GM12873 (cell line): ENCODE data around the gene MDH1B.

ENCODE experiments used
- TF ChIP-seq, protein P1 (sequence below): IDR thresholded peaks from 2 replicates; pipeline ENCODE4 v1.5.1; 2012; ENCODE audit warnings: low read depth, mild to moderate bottlenecking, moderate library complexity, low read length, control low read depth; ENCODE audit not compliant: insufficient read depth; ENCODE audit errors: missing control alignments

The MDH1B gene

DNA sequence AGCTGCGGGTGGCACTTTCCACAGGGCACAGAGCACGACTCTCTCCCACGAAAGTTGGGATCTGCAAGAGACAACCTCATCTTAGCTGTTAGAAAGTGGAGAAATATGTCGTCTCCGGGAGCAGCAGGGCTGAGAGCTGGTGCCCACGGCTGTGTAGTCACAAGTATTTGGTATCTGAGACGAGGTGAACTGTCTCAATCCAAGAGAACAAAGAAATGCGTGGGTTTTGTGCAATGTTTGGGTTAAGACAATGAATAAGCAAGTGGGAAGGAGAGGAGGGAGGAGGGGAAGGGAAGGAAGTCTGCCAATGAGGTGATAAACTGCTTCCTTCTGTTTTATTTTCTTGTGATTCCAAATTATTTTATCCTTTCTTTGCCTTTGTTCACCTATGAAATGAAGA is 65.0 kb downstream of the MDH1B start:
- TF ChIP-seq, protein P1, sequence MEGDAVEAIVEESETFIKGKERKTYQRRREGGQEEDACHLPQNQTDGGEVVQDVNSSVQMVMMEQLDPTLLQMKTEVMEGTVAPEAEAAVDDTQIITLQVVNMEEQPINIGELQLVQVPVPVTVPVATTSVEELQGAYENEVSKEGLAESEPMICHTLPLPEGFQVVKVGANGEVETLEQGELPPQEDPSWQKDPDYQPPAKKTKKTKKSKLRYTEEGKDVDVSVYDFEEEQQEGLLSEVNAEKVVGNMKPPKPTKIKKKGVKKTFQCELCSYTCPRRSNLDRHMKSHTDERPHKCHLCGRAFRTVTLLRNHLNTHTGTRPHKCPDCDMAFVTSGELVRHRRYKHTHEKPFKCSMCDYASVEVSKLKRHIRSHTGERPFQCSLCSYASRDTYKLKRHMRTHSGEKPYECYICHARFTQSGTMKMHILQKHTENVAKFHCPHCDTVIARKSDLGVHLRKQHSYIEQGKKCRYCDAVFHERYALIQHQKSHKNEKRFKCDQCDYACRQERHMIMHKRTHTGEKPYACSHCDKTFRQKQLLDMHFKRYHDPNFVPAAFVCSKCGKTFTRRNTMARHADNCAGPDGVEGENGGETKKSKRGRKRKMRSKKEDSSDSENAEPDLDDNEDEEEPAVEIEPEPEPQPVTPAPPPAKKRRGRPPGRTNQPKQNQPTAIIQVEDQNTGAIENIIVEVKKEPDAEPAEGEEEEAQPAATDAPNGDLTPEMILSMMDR = no peak

DNA sequence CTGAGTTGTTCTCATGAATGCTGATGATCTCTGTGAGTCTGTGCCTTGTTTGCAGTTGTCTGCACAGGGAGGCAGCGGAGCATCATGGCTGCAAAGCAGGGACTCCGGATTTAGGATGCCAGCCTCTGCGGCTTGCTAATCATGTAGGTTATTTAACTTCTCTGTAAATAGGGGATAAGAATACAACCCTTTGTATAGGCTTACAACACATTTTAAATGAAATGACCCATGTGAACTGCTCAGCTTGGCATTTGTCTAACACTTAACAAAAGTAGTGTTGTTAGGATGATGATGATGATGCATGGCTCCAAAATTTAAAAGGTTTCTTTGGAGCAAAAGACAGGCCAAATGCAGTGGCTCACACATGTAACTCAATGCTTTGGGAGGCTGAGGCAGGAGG is 66.3 kb downstream of the MDH1B start:
- TF ChIP-seq, protein P1 = no peak

DNA sequence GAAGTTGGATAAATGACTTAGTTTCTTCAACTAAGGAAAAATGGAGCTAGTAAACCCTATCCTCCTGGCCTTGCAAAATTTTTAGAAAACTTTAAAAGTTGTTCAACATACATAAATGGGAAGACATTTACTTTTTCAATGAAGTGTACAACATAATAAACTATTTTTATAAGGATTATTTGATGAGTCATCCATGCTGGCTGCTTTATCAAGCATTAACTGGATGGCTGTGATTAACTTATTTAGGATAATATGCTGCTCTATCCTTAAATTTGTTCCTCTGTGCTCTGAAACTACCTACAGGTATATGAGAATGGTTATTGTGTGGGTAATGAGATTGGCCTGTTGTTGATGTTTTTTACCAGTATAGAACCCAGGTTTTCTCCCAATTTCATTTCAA is 68.2 kb downstream of the MDH1B start:
- TF ChIP-seq, protein P1 = no peak

DNA sequence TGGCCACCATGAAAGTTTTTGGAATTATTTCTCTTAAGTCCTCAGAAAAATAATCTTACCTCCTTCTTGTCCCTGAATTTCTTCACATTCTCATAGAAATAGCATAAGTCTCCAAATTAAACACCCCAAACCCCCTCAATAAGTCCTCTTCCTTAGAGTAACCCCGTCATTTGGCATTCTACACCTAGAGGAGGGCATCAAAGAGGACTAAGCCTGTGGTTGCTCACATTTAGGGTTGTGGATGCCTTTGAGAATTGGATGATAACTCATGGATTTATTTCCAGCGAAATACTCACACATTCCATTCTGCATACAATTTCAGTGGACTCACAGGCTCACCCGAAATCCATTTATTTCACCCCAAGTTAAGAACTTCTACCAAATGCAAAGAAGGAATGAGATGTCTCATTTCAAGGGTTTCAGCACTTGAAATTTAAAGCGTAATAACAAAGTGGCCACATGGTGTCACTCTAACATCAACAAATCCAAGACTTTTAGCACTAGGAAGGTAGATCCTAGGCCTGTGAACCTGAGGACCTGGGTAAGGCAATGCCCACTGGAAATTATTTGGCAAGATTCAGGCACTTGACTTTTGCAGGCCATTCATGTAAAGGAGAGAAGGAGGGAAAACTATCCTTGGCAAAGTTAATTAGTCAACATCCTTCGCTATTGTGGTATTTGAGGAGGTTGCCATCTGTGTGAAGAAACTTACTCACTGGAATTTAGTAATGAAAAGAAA is 71.6 kb downstream of the MDH1B start:
- TF ChIP-seq, protein P1 = peak; percentile 63

DNA sequence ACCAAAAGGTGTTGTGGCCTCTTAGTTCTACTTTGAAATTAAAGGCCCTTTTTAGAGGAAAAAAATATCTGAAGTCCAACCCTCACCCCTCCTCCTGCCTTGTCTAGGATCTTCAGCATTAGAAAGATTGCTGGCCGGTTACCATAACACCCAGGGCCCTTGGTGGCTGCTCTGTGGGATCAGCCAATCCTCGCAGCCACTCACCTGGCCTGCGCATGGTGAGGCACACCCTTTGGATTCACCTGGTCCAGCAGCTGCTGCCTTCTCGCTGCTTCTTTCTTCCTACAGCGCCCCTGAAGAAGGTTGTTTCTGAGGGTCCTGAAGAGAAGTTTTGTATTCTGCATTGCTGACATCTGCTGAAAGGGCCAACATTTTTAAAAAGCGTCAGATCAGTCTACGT is 72.2 kb downstream of the MDH1B start:
- TF ChIP-seq, protein P1 = no peak

DNA sequence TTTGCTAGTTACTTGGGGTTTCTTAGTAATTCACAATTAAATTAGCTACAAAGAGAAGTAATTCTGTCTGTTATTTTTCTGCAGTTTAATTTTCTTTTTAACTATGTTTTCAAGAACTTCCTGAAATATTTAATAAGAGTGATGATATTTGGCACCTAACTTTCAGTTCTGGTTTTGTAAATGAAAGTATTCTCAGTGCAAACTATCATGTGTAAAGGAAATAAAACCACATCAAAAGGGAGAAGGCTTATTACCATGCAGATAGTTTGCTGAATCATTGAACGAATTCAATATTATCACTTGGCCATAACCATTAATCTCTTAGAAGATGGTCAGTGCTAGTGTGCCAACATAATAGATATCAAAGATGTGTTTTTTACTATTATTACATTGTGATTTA is 76.1 kb downstream of the MDH1B start:
- TF ChIP-seq, protein P1 = no peak

DNA sequence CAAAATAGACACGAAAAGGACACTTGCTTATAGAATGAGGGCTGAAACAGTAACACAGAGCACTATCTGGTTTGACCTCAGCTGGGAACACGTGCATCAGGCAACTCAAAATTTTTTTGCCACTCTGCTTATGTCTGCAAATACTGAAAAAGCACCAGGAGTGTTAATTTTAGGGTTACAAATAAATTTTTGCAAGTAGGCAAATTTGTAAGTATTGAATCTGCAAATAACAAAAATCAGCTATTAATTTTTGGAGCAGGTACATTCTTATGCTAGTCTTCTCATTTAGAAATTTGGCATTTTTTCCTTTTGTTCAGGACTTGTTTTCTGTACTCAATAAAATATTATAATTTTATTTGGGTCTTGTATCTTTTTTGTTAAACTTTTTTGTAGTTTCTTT is 76.7 kb downstream of the MDH1B start:
- TF ChIP-seq, protein P1 = no peak
